Thyroid gland (tissue), 4 donors: ENCODE measurements around the gene PARP1. TPM values are rescaled to one million over a fixed set of nuclear protein-coding genes. Genes with fewer than 3 reads are reported as not detected.

Experiments
- DNase-seq, 2 donors: peaks; one replicate each; pipeline ENCODE4 v3.0.0-alpha.2; 2019
- H3K27ac ChIP-seq, 3 donors: fragments of 200-600 bp; sonication (generic); 1 replicate in 2 of 3; 2 replicates in 1 of 3; pipeline ENCODE4 v1.5.1; 2016 to 2019; ENCODE audit warnings: mild to moderate bottlenecking in 1 of 3, moderate library complexity in 1 of 3
- H3K27me3 ChIP-seq: fragments of 200-600 bp; sonication (generic); one replicate; pipeline ENCODE4 v1.5.1; 2019
- H3K36me3 ChIP-seq, 2 donors: fragments of 200-600 bp; sonication (generic); one replicate each; pipeline ENCODE4 v1.5.1; 2016 to 2019
- H3K4me1 ChIP-seq, 2 donors: fragments of 200-600 bp; sonication (generic); one replicate each; pipeline ENCODE4 v1.5.1; 2017 to 2019
- H3K4me3 ChIP-seq, 3 donors: fragments of 200-600 bp; sonication (generic); replicated peaks in 1 of 3; 1 replicate in 2 of 3; 2 replicates in 1 of 3; pipeline ENCODE4 v1.5.1; 2016; ENCODE audit warnings: mild to moderate bottlenecking in 1 of 3
- H3K9me3 ChIP-seq: fragments of 200-600 bp; sonication (generic); one replicate; pipeline ENCODE4 v1.5.1; 2017
- CTCF ChIP-seq, 6 experiments: fragments of 200-600 bp in 3 of 6; fragments of 450-650 bp in 3 of 6; sonication (generic) in 3 of 6; IDR thresholded peaks; one replicate each; pipeline ENCODE4 v1.5.1; 2016 to 2019; ENCODE audit warnings: antibody characterized with exemption in 6 of 6, mild to moderate bottlenecking in 2 of 6, inconsistent platforms in 1 of 6, moderate library complexity in 1 of 6
- POLR2A ChIP-seq, 2 donors: fragments of 450-650 bp; IDR thresholded peaks; one replicate each; pipeline ENCODE4 v1.6.1; 2017; ENCODE audit warnings: antibody characterized with exemption in 2 of 2, mild to moderate bottlenecking in 2 of 2, moderate library complexity in 1 of 2
- WGBS, 2 donors: methylation state at CpG; one replicate each; pipeline ENCODE4 v1.1.5; 2017; 5-methylcytosine and 5-hydroxymethylcytosine counted together
- intact Hi-C: fragments of 100-400 bp; cut with DNase I; formaldehyde crosslinking; loops from one replicate; pipeline ENCODE4 v1.15.1; 2023
- total RNA-seq, 4 donors: library from RNA; depleted of rRNA; stranded (reverse); fragments of >200 nt; gene quantifications; one replicate each; pipeline ENCODE4 v1.2.3, GENCODE V29; 2016

The PARP1 gene
- total RNA-seq, 4 donors from 2014 or later, result 47.8 to 103 (median 90.5) TPM

- TF ChIP-seq POLR2A (IDR thresholded peaks at IDR 0.05) (no peak), CTCF (IDR thresholded peaks at IDR 0.05) (no peak)
- WGBS, 2 donors, result 94 to 96% methylated on average over 5 of the region's 5 CpGs
- intact Hi-C loops, result no loop called here
- no peak for DNase-seq
- Histone ChIP-seq H3K36me3 (no peaks in the 10 kb centered on the region), H3K27ac (no peak overlapping the region), H3K27me3 (no peaks in the 10 kb centered on the region), H3K4me1 (no peaks in the 10 kb centered on the region), H3K9me3 (no peaks in the 10 kb centered on the region), H3K4me3 (no peak overlapping the region)
Observed at GRCh38 chr1:226420328-226420727, 12.4 kb upstream of the PARP1 start.

- TF ChIP-seq POLR2A (IDR thresholded peaks at IDR 0.05), result no peak
- no peak for TF ChIP-seq CTCF (IDR thresholded peaks at IDR 0.05)
- intact Hi-C loops, result no loop called here
- Histone ChIP-seq H3K9me3 (no peaks in the 10 kb centered on the region), H3K27ac (no peak overlapping the region), H3K4me1 (no peaks in the 10 kb centered on the region), H3K36me3 (no peaks in the 10 kb centered on the region), H3K27me3 (no peaks in the 10 kb centered on the region), H3K4me3 (no peak overlapping the region)
- 84% methylated on average over 11 of the region's 11 CpGs for WGBS, 2 donors
- DNase-seq, result no peak
Observed at GRCh38 chr1:226419284-226420029, 11.6 kb upstream of the PARP1 start.

DNA sequence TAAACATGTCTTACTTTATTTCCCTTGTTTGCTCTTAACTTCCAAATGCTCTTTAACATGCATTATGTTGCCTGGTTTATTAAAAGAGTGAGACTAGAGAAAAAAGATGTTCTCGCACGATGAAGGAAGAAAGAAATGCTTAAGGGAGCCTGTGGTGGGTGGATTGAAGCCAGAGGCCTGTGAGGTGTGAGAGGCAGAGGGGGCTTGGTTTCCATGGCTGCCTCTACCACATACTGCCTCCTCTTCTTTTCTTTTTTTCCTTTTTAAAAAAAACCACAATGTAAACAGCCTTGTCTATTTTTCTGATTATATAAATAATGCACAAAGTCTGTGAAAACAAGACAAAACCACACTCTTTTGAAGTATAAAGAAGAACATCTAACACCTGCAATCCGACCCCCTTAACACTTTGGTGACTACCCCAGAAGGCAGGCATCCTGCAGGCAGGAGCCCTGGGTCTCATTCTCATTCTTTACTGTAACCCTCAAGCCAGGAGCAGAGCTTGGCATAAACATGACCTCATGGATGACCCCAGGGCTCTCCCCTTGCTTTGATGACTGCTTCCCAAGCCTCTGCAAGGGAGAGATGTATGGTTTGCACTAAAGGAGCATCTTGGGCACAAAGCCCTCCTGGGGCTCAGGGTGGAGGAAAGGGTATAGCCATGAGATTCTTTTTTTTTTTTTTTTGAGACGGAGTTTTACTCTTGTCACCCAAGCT is 10.1 kb upstream of the PARP1 start:
- Histone ChIP-seq H3K4me1 (no peaks in the 10 kb centered on the region), H3K4me3 (no peak overlapping the region), H3K27ac (no peak overlapping the region), H3K27me3 (no peaks in the 10 kb centered on the region), H3K36me3 (no peaks in the 10 kb centered on the region), H3K9me3 (no peaks in the 10 kb centered on the region)
- DNase-seq, result no peak
- WGBS, 2 donors, result 82 to 84% methylated on average over 4 of the region's 4 CpGs
- intact Hi-C loops, result no loop called here
- no peak for TF ChIP-seq POLR2A (IDR thresholded peaks at IDR 0.05)
- no peak for TF ChIP-seq CTCF (IDR thresholded peaks at IDR 0.05)

DNA sequence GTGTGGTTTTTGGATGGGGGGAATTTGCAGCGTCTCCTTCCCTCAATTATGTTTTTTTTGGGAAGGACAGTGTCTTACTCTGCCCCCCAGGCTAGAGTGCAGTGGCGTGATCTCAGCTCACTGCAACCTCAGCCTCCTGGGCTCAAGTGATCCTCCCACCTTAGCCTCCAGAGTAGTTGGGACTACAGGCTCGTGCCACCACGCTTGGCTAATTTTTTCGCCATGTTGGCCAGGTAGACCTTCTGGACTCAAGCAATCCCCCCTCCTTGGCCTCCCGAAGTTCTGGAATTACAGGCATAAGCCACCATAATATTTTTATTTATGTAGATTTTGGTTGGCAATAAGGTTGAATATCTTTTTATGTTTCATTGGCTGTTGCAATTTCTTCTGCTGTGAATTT is 9.5 kb upstream of the PARP1 start:
- intact Hi-C loops, result no loop called here
- WGBS, 2 donors, result 87 to 92% methylated on average over 6 of the region's 6 CpGs

More for the DNA sequence above, 9.5 kb upstream of the PARP1 start:
- TF ChIP-seq CTCF (IDR thresholded peaks at IDR 0.05) (no peak), POLR2A (IDR thresholded peaks at IDR 0.05) (no peak)
- Histone ChIP-seq H3K4me1 (no peaks in the 10 kb centered on the region), H3K27me3 (no peaks in the 10 kb centered on the region), H3K27ac (no peak overlapping the region), H3K4me3 (no peak overlapping the region), H3K9me3 (no peaks in the 10 kb centered on the region), H3K36me3 (no peaks in the 10 kb centered on the region)
- no peak for DNase-seq
